Mesodermal cell (in vitro differentiated cells): Measurements from ENCODE around the gene SLC1A4.

Source experiments
- H3K27ac ChIP-seq: 2 replicates; pipeline ENCODE4 v1.7.0; 2013; ENCODE audit warnings: mild to moderate bottlenecking, low read depth, low read length, moderate library complexity; ENCODE audit not compliant: severe bottlenecking
- H3K36me3 ChIP-seq: 2 replicates; pipeline ENCODE4 v1.7.1; 2013; ENCODE audit warnings: mild to moderate bottlenecking, low read length, moderate library complexity; ENCODE audit not compliant: control insufficient read depth, insufficient read depth
- H3K4me1 ChIP-seq: one replicate; pipeline ENCODE4 v1.7.1; 2013; ENCODE audit warnings: mild to moderate bottlenecking, low read length; ENCODE audit not compliant: insufficient read depth, control insufficient read depth, poor library complexity, severe bottlenecking
- H3K4me3 ChIP-seq: 2 replicates; pipeline ENCODE4 v1.7.0; 2013; ENCODE audit warnings: low read length, control low read depth, mild to moderate bottlenecking; ENCODE audit not compliant: insufficient read depth, poor library complexity, severe bottlenecking; ENCODE audit errors: extremely low read depth
- H3K9me3 ChIP-seq: 2 replicates; pipeline ENCODE4 v1.7.1; 2013; ENCODE audit warnings: mild to moderate bottlenecking, low read length, moderate library complexity; ENCODE audit not compliant: control insufficient read depth
- WGBS, 2 experiments: methylation state at CpG; one replicate each; pipeline ENCODE4 v1.1.5; 2013; ENCODE audit warnings: missing lambda C conversion rate in 2 of 2; ENCODE audit not compliant: insufficient coverage in 2 of 2; 5-methylcytosine and 5-hydroxymethylcytosine counted together

Gene SLC1A4

GRCh38 chr2:65053199-65053598 is 64.0 kb downstream of the SLC1A4 start:
- 80% methylated on average over 1 of the region's 1 CpG; no CpG with 5 or more reads in 1 of the 2 experiments for WGBS, 2 experiments
- Histone ChIP-seq H3K36me3 (no peaks in the 10 kb centered on the region), H3K4me3 (no peak overlapping the region), H3K27ac (no peak overlapping the region), H3K9me3 (peaks cover 7% of the 10 kb centered on the region), H3K4me1 (no peaks in the 10 kb centered on the region)

GRCh38 chr2:65054749-65055421 is 65.7 kb downstream of the SLC1A4 start:
- Histone ChIP-seq H3K27ac (no peak overlapping the region), H3K36me3 (no peaks in the 10 kb centered on the region), H3K9me3 (no peaks in the 10 kb centered on the region), H3K4me3 (no peak overlapping the region), H3K4me1 (no peaks in the 10 kb centered on the region)
- WGBS, 2 experiments: 100% methylated on average over 1 of the region's 4 CpGs; no CpG with 5 or more reads in 1 of the 2 experiments

GRCh38 chr2:65055422-65056214 is 66.4 kb downstream of the SLC1A4 start:
- H3K27ac ChIP-seq: no peak overlapping the region
- 11 to 12% methylated on average over 35 of the region's 42 CpGs for WGBS, 2 experiments
- no peaks in the 10 kb centered on the region for H3K4me1 ChIP-seq
- H3K36me3 ChIP-seq: no peaks in the 10 kb centered on the region
- H3K9me3 ChIP-seq: no peaks in the 10 kb centered on the region
- peak overlapping the region; percentile 66 for H3K4me3 ChIP-seq

- no peaks in the 10 kb centered on the region for H3K9me3 ChIP-seq
- WGBS, 2 experiments: 0% methylated on average over 62 to 77 of the region's 99 CpGs
- H3K4me3 ChIP-seq: peak within 1 kb of the TSS; percentile 66
- no peaks in the 10 kb centered on the region for H3K36me3 ChIP-seq
- peak within 1 kb of the TSS; percentile 78 for H3K27ac ChIP-seq
- H3K4me1 ChIP-seq: no peaks in the 10 kb centered on the region
Observed at GRCh38 chr2:65056215-65057053, 67.2 kb downstream of the SLC1A4 start, which contains the start of gene CEP68. TSS of gene CEP68 (plus strand) at chr2:65056416. CDS start at chr2:65069445, 13,029 bp downstream.

GRCh38 chr2:65057054-65057375 is 67.8 kb downstream of the SLC1A4 start:
- Histone ChIP-seq H3K4me1 (no peaks in the 10 kb centered on the region), H3K4me3 (peak overlapping the region; percentile 66), H3K36me3 (no peaks in the 10 kb centered on the region), H3K9me3 (no peaks in the 10 kb centered on the region), H3K27ac (peak overlapping the region; percentile 78)
- 8 to 12% methylated on average over 3 to 5 of the region's 5 CpGs for WGBS, 2 experiments

- WGBS, 2 experiments: 70 to 85% methylated on average over 5 to 6 of the region's 6 CpGs
- H3K9me3 ChIP-seq: no peaks in the 10 kb centered on the region
- H3K27ac ChIP-seq: peak overlapping the region; percentile 24
- no peaks in the 10 kb centered on the region for H3K36me3 ChIP-seq
- peak overlapping the region; percentile 66 for H3K4me3 ChIP-seq
- H3K4me1 ChIP-seq: no peaks in the 10 kb centered on the region
Observed at GRCh38 chr2:65057391-65058052, 68.3 kb downstream of the SLC1A4 start.

GRCh38 chr2:65059071-65059470 is 69.9 kb downstream of the SLC1A4 start:
- H3K9me3 ChIP-seq: no peaks in the 10 kb centered on the region
- peaks cover 6% of the 10 kb centered on the region for H3K36me3 ChIP-seq
- 100% methylated on average over 1 of the region's 1 CpG for WGBS, 2 experiments
- no peaks in the 10 kb centered on the region for H3K4me1 ChIP-seq
- H3K27ac ChIP-seq: no peak overlapping the region
- H3K4me3 ChIP-seq: no peak overlapping the region

DNA sequence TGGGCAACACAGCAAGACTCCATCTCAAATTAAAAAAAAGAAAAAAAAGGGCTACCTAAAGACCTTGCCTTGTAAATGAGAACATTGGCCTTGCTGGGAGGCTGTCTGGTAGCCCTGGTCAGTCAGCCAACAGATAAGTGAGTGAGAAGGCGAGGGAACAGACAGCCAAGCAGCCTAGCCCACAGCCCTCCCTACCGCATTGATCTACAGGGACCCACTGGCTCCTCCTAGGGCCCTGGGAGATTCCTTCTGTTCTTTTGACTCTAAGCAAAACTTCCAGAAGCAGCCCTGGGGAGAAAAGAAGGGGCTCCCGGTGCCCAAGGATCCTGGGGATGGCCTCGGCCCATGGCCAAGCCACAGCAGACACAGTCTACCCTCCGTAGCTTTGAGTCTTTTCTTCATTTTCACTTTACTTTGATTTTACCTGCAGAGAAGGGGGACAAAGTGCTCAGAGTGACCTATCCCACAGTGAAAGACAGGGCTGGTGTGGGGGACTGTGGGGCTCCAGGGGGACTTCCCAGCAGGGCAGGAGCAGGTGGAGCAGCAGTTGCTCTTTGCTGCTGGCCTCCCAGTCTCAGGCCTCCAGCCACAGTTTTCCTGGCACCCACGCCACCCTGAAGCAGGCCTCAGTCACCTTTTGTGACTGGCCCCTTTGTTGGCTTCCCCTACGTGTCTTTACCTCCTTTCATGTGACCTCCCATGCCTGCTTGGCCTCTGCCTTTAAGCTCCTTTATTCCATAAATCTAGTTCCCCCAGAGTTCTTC is 72.1 kb downstream of the SLC1A4 start:
- WGBS, 2 experiments: 82 to 86% methylated on average over 4 to 5 of the region's 7 CpGs
- Histone ChIP-seq H3K4me1 (no peaks in the 10 kb centered on the region), H3K27ac (no peak overlapping the region)

DNA sequence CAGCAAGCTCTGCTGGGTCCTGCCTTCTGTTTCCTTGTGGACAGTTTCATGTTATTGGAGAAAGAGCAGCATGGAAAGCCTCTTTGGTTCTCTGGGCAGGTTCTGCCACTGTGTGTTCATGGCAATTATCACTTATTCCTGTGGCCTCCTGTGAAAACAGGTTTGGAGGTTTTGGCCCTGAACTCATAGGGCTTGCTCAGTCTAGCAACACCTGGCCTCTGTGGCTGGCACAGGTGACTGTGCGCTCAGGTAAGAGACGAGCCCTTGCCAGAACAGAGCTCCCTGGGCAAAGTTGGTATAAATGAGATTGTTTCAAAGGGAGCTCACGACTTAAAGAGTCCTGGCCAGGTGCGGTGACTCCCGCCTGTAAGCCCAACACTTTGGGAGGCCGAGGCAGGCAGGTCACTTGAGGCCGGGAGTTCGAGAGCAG is 72.7 kb downstream of the SLC1A4 start:
- Histone ChIP-seq H3K36me3 (peaks cover 6% of the 10 kb centered on the region), H3K4me1 (no peaks in the 10 kb centered on the region), H3K27ac (no peak overlapping the region), H3K9me3 (no peaks in the 10 kb centered on the region), H3K4me3 (no peak overlapping the region)
- WGBS, 2 experiments: 94 to 97% methylated on average over 6 to 8 of the region's 8 CpGs

More for the DNA sequence above, 72.1 kb downstream of the SLC1A4 start:
- H3K36me3 ChIP-seq: peaks cover 6% of the 10 kb centered on the region
- H3K4me3 ChIP-seq: no peak overlapping the region
- H3K9me3 ChIP-seq: no peaks in the 10 kb centered on the region
